Measurements from ENCODE around the gene PLXNA2.

The PLXNA2 gene

GRCh38 chr1:208060215-208060869 lies 183.8 kb downstream of the PLXNA2 start:
- Histone ChIP-seq H3K36me3 (ENCODE audit: insufficient read depth, low read length) (no peaks in the 10 kb centered on the region), H3K9me3 (ENCODE audit: control insufficient read depth, insufficient read depth, low read length) (no peaks in the 10 kb centered on the region), H3K9ac (ENCODE audit: low read depth, low read length) (no peak overlapping the region), H3K4me1 (ENCODE audit: insufficient read depth, low read length) (0 out of 2 replicates have a peak, but pooled peaks cover 6% of the 10 kb centered on the region)

- H3K9ac ChIP-seq (ENCODE audit: low read depth, low read length): no peak overlapping the region
- H3K4me1 ChIP-seq (ENCODE audit: insufficient read depth, low read length): 0 out of 2 replicates have a peak, but pooled peaks cover 6% of the 10 kb centered on the region
- no peaks in the 10 kb centered on the region for H3K9me3 ChIP-seq (ENCODE audit: control insufficient read depth, insufficient read depth, low read length)
- no peaks in the 10 kb centered on the region for H3K36me3 ChIP-seq (ENCODE audit: insufficient read depth, low read length)
Measured at GRCh38 chr1:208059409-208060001, 184.7 kb downstream of the PLXNA2 start.

- 0 out of 2 replicates have a peak, but pooled peaks cover 6% of the 10 kb centered on the region for H3K4me1 ChIP-seq (ENCODE audit: insufficient read depth, low read length)
- H3K36me3 ChIP-seq (ENCODE audit: insufficient read depth, low read length): no peaks in the 10 kb centered on the region
- no peaks in the 10 kb centered on the region for H3K9me3 ChIP-seq (ENCODE audit: control insufficient read depth, insufficient read depth, low read length)
- H3K9ac ChIP-seq (ENCODE audit: low read depth, low read length): no peak overlapping the region
Measured at GRCh38 chr1:208058756-208059155, 185.4 kb downstream of the PLXNA2 start.

GRCh38 chr1:208058267-208058666 lies 185.9 kb downstream of the PLXNA2 start:
- Histone ChIP-seq H3K9ac (ENCODE audit: low read depth, low read length) (no peak overlapping the region), H3K4me1 (ENCODE audit: insufficient read depth, low read length) (0 out of 2 replicates have a peak, but pooled peaks cover 6% of the 10 kb centered on the region), H3K9me3 (ENCODE audit: control insufficient read depth, insufficient read depth, low read length) (no peaks in the 10 kb centered on the region), H3K36me3 (ENCODE audit: insufficient read depth, low read length) (no peaks in the 10 kb centered on the region)

- no peaks in the 10 kb centered on the region for H3K36me3 ChIP-seq (ENCODE audit: insufficient read depth, low read length)
- H3K9me3 ChIP-seq (ENCODE audit: control insufficient read depth, insufficient read depth, low read length): no peaks in the 10 kb centered on the region
- H3K9ac ChIP-seq (ENCODE audit: low read depth, low read length): no peak overlapping the region
- peaks cover 11% of the 10 kb centered on the region; the same call in 1 of the 2 replicates for H3K4me1 ChIP-seq (ENCODE audit: insufficient read depth, low read length)
Measured at GRCh38 chr1:208057056-208057455, 187.1 kb downstream of the PLXNA2 start.

GRCh38 chr1:208055535-208055934 lies 188.6 kb downstream of the PLXNA2 start:
- Histone ChIP-seq H3K9ac (ENCODE audit: low read depth, low read length) (no peak overlapping the region), H3K36me3 (ENCODE audit: insufficient read depth, low read length) (no peaks in the 10 kb centered on the region), H3K9me3 (ENCODE audit: control insufficient read depth, insufficient read depth, low read length) (no peaks in the 10 kb centered on the region), H3K4me1 (ENCODE audit: insufficient read depth, low read length) (peaks cover 7% of the 10 kb centered on the region; the same call in 1 of the 2 replicates)

GRCh38 chr1:208054911-208055379 lies 189.2 kb downstream of the PLXNA2 start:
- no peaks in the 10 kb centered on the region for H3K9me3 ChIP-seq (ENCODE audit: control insufficient read depth, insufficient read depth, low read length)
- peaks cover 5% of the 10 kb centered on the region; the same call in 1 of the 2 replicates for H3K4me1 ChIP-seq (ENCODE audit: insufficient read depth, low read length)
- H3K36me3 ChIP-seq (ENCODE audit: insufficient read depth, low read length): no peaks in the 10 kb centered on the region
- H3K9ac ChIP-seq (ENCODE audit: low read depth, low read length): no peak overlapping the region

GRCh38 chr1:208054485-208054884 lies 189.7 kb downstream of the PLXNA2 start:
- H3K9me3 ChIP-seq (ENCODE audit: control insufficient read depth, insufficient read depth, low read length): no peaks in the 10 kb centered on the region
- H3K36me3 ChIP-seq (ENCODE audit: insufficient read depth, low read length): no peaks in the 10 kb centered on the region
- peaks cover 5% of the 10 kb centered on the region; the same call in 1 of the 2 replicates for H3K4me1 ChIP-seq (ENCODE audit: insufficient read depth, low read length)
- no peak overlapping the region for H3K9ac ChIP-seq (ENCODE audit: low read depth, low read length)

GRCh38 chr1:208053661-208054060 lies 190.5 kb downstream of the PLXNA2 start:
- Histone ChIP-seq H3K9ac (ENCODE audit: low read depth, low read length) (no peak overlapping the region), H3K4me1 (ENCODE audit: insufficient read depth, low read length) (peaks cover 6% of the 10 kb centered on the region; the same call in 1 of the 2 replicates), H3K9me3 (ENCODE audit: control insufficient read depth, insufficient read depth, low read length) (no peaks in the 10 kb centered on the region), H3K36me3 (ENCODE audit: insufficient read depth, low read length) (no peaks in the 10 kb centered on the region)

GRCh38 chr1:208052926-208053407 lies 191.2 kb downstream of the PLXNA2 start:
- Histone ChIP-seq H3K36me3 (ENCODE audit: insufficient read depth, low read length) (no peaks in the 10 kb centered on the region), H3K4me1 (ENCODE audit: insufficient read depth, low read length) (peaks cover 13% of the 10 kb centered on the region; the same call in 1 of the 2 replicates), H3K9me3 (ENCODE audit: control insufficient read depth, insufficient read depth, low read length) (no peaks in the 10 kb centered on the region), H3K9ac (ENCODE audit: low read depth, low read length) (no peak overlapping the region)

- Histone ChIP-seq H3K4me1 (ENCODE audit: insufficient read depth, low read length) (peaks cover 13% of the 10 kb centered on the region; the same call in 1 of the 2 replicates), H3K9me3 (ENCODE audit: control insufficient read depth, insufficient read depth, low read length) (no peaks in the 10 kb centered on the region), H3K36me3 (ENCODE audit: insufficient read depth, low read length) (no peaks in the 10 kb centered on the region), H3K9ac (ENCODE audit: low read depth, low read length) (no peak overlapping the region)
Measured at GRCh38 chr1:208052135-208052534, 192.0 kb downstream of the PLXNA2 start.

- no peaks in the 10 kb centered on the region for H3K36me3 ChIP-seq (ENCODE audit: insufficient read depth, low read length)
- no peaks in the 10 kb centered on the region for H3K9me3 ChIP-seq (ENCODE audit: control insufficient read depth, insufficient read depth, low read length)
- no peak overlapping the region for H3K9ac ChIP-seq (ENCODE audit: low read depth, low read length)
- peaks cover 13% of the 10 kb centered on the region; the same call in 1 of the 2 replicates for H3K4me1 ChIP-seq (ENCODE audit: insufficient read depth, low read length)
Measured at GRCh38 chr1:208051651-208052050, 192.5 kb downstream of the PLXNA2 start.

GRCh38 chr1:208048904-208049303 lies 195.3 kb downstream of the PLXNA2 start:
- no peaks in the 10 kb centered on the region for H3K9me3 ChIP-seq (ENCODE audit: control insufficient read depth, insufficient read depth, low read length)
- peaks cover 13% of the 10 kb centered on the region; the same call in 1 of the 2 replicates for H3K4me1 ChIP-seq (ENCODE audit: insufficient read depth, low read length)
- no peaks in the 10 kb centered on the region for H3K36me3 ChIP-seq (ENCODE audit: insufficient read depth, low read length)
- no peak overlapping the region for H3K9ac ChIP-seq (ENCODE audit: low read depth, low read length)

GRCh38 chr1:208047975-208048374 lies 196.2 kb downstream of the PLXNA2 start:
- H3K9ac ChIP-seq (ENCODE audit: low read depth, low read length): no peak overlapping the region
- H3K4me1 ChIP-seq (ENCODE audit: insufficient read depth, low read length): peaks cover 13% of the 10 kb centered on the region; the same call in 1 of the 2 replicates
- no peaks in the 10 kb centered on the region for H3K9me3 ChIP-seq (ENCODE audit: control insufficient read depth, insufficient read depth, low read length)

More at GRCh38 chr1:208047975-208048374, 196.2 kb downstream of the PLXNA2 start:
- H3K36me3 ChIP-seq (ENCODE audit: insufficient read depth, low read length): no peaks in the 10 kb centered on the region

Data from ES-I3 (cell line).